Esophagus muscularis mucosa (tissue), 4 donors: ENCODE data around the gene RGPD3. TPM values are rescaled to one million over a fixed set of nuclear protein-coding genes. Genes with fewer than 3 reads are reported as not detected.
A peak's percentile ranks its signal among the peaks of the same experiment; 100 is the strongest.
"Not testable (repeated sequence)": the region's sequence is repeated elsewhere in the genome, so short reads cannot be mapped to it uniquely, and the experiment has no call there.

Experiments used
- DNase-seq: peaks from one replicate; pipeline ENCODE4 v3.0.0-alpha.2; 2017; ENCODE audit errors: extremely low spot score
- H3K27ac ChIP-seq, 4 donors: fragments of 200-600 bp; sonication (generic); replicated peaks in 1 of 4; 1 replicate in 3 of 4; 2 replicates in 1 of 4; pipeline ENCODE4 v1.5.1; 2016 to 2019; ENCODE audit warnings: mild to moderate bottlenecking in 1 of 4
- H3K27me3 ChIP-seq, 4 donors: fragments of 200-600 bp; sonication (generic); one replicate each; pipeline versions ENCODE4 v1.5.1 to v1.6.0; 2016 to 2019
- H3K36me3 ChIP-seq, 4 donors: fragments of 200-600 bp; sonication (generic); one replicate each; pipeline ENCODE4 v1.5.1; 2016 to 2019
- H3K4me1 ChIP-seq, 4 donors: fragments of 200-600 bp; sonication (generic); one replicate each; pipeline ENCODE4 v1.5.1; 2016 to 2019
- H3K4me3 ChIP-seq, 4 donors: fragments of 200-600 bp; sonication (generic); 1 replicate in 2 of 4; 2 replicates in 2 of 4; pipeline ENCODE4 v1.5.1; 2016 to 2019; ENCODE audit warnings: mild to moderate bottlenecking in 4 of 4, moderate library complexity in 1 of 4
- H3K9me3 ChIP-seq, 4 donors: fragments of 200-600 bp; sonication (generic); 1 replicate in 3 of 4; 2 replicates in 1 of 4; pipeline ENCODE4 v1.5.1; 2016 to 2019
- CTCF ChIP-seq, 3 experiments: fragments of 200-600 bp in 2 of 3; fragments of 450-650 bp in 1 of 3; sonication (generic) in 2 of 3; IDR thresholded peaks; one replicate each; pipeline ENCODE4 v1.5.1; 2017 to 2019; ENCODE audit warnings: antibody characterized with exemption in 3 of 3, mild to moderate bottlenecking in 2 of 3, moderate library complexity in 1 of 3
- WGBS: methylation state at CpG from one replicate; pipeline ENCODE4 v1.1.5; 2018; 5-methylcytosine and 5-hydroxymethylcytosine counted together
- intact Hi-C: fragments of 100-400 bp; cut with DNase I; formaldehyde crosslinking; loops from one replicate; pipeline ENCODE4 v1.15.1; 2023
- total RNA-seq, 4 donors: library from RNA; depleted of rRNA; stranded (reverse); fragments of >200 nt; gene quantifications; one replicate each; pipeline versions ENCODE4 v1.1.0 to v1.2.1, GENCODE V29; 2016

RGPD3 gene
- total RNA-seq, 4 donors from 2014 or later: 0.33 to 0.46 (median 0.43) TPM

DNA sequence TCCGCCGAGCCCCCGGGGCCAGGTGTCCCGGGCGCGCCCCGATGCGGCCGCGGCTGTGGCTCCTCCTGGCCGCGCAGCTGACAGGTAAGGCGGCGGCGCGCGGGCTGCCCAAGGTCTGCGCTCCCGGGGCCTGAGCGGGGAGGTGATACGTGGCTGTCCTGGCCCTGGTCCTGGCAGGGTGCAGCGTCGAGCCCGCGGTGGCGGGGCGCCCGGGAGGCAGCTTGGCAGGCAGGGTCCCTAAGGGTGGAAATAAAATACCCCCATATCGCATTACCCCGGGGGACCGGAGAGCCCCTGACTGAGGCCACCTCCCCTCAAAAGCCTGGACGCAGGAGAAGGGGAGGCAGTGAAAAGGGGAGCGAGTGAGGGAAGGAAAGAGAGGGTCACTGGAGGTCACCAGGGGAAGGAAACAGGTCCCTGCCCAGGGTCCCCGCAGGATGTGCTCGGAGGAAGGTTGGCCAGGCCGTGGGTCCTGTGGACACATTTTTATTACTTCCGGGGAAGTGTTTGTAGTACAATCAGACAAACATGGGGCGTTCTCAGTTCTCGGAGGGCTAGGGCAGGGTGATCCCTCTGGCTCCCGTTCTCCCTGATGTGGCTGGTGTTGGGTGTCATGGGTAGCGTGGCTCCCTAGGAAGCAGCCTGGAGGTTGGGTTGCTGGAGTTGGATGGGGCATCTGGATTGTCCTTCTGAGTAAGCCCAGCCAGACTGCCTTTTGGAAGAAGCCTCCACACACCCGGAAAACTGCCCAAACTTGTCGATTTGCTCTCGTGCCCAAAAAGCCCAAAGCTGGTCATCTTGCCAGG, 19.4 kb upstream of the RGPD3 start:
- DNase-seq, intact Hi-C loops, H3K27ac ChIP-seq, H3K36me3 ChIP-seq, H3K9me3 ChIP-seq, H3K4me3 ChIP-seq, H3K4me1 ChIP-seq: not testable (repeated sequence)
- H3K27me3 ChIP-seq: peaks cover 0 to 16% (median 0%) of the 10 kb centered on the region in 4 donors
- 35% methylated on average over 24 of the region's 44 CpGs for WGBS

DNA sequence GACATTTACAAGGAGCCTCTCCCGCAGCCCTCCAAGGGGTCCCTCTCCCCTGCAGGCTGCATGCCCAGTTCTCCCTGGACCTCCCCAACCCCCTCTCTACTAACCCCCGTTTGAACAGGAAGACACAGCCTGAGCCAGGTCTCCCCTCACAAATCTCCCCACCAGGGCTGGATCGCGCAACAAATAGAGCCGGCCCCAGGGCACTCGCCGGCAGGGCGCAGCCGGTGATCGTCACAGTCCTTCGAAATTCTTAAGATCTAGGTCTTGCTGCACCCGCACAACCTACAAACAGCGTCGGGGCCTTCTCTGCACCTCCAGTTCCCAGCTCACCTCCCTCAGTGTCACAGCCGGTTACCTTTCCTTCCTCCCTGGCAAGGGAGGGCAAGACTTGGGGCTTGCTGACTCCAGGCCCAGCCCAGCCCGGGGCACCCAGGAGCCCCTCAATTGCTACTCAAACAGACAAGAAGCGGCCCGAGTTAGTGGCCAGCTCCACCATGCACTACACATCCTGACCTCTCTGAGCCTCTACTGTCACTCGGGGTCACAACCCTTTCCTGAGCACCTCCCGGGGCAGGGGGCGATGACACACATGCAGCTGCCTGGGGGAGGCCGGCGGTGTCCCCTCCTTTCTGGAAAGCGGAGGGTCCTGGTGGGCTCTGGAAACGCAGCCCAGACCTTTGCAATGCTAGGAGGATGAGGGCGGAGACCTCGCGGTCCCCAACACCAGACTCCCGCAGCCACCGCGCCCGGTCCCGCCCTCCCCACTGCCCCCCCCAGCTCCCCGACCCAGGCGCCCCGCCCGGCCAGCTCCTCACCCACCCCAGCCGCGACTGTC, 18.6 kb upstream of the RGPD3 start, which contains the start of gene CD8B2:
CD8B2 (plus strand) TSS at position 814 of the 835 bp plus-strand sequence. CDS start 63 bp downstream, outside the sequence.
- H3K4me1 ChIP-seq, DNase-seq, H3K27ac ChIP-seq, H3K9me3 ChIP-seq, H3K4me3 ChIP-seq, H3K36me3 ChIP-seq, intact Hi-C loops: not testable (repeated sequence)
- H3K27me3 ChIP-seq: peaks cover 0 to 16% (median 0%) of the 10 kb centered on the region in 4 donors
- 10% methylated on average over 2 of the region's 39 CpGs for WGBS

GRCh38 chr2:106479563-106479962, 11.3 kb upstream of the RGPD3 start:
- H3K9me3 ChIP-seq, H3K4me3 ChIP-seq, H3K27ac ChIP-seq, intact Hi-C loops, DNase-seq, H3K36me3 ChIP-seq, H3K4me1 ChIP-seq, H3K27me3 ChIP-seq: not testable (repeated sequence)
- no CpG with 5 or more reads among the region's 1 CpG for WGBS

GRCh38 chr2:106477647-106478046, 9.4 kb upstream of the RGPD3 start:
- WGBS: 99% methylated on average over 4 of the region's 4 CpGs
- H3K4me1 ChIP-seq, H3K27me3 ChIP-seq, H3K4me3 ChIP-seq, H3K27ac ChIP-seq, H3K36me3 ChIP-seq, DNase-seq, intact Hi-C loops, H3K9me3 ChIP-seq: not testable (repeated sequence)

GRCh38 chr2:106470658-106471057, 2.4 kb upstream of the RGPD3 start:
- intact Hi-C loops, DNase-seq, H3K36me3 ChIP-seq, H3K4me1 ChIP-seq, H3K4me3 ChIP-seq, H3K27me3 ChIP-seq, H3K9me3 ChIP-seq, H3K27ac ChIP-seq: not testable (repeated sequence)
- 0% methylated on average over 3 of the region's 4 CpGs for WGBS
- peak in 2 of 3 experiments; percentile 29 to 42 for TF ChIP-seq CTCF (IDR thresholded peaks at IDR 0.05)

- H3K27ac ChIP-seq, H3K9me3 ChIP-seq, DNase-seq, H3K27me3 ChIP-seq, intact Hi-C loops, H3K36me3 ChIP-seq, H3K4me1 ChIP-seq, H3K4me3 ChIP-seq: not testable (repeated sequence)
- WGBS: 93% methylated on average over 37 of the region's 49 CpGs
Measured at GRCh38 chr2:106467516-106467915, 697 bp downstream of the RGPD3 start.

- intact Hi-C loops, H3K4me3 ChIP-seq, H3K36me3 ChIP-seq, DNase-seq, H3K9me3 ChIP-seq, H3K4me1 ChIP-seq, H3K27ac ChIP-seq, H3K27me3 ChIP-seq: not testable (repeated sequence)
- 53% methylated on average over 7 of the region's 10 CpGs for WGBS
- TF ChIP-seq CTCF (IDR thresholded peaks at IDR 0.05): peak in 2 of 3 experiments; percentile 4 to 11
Measured at GRCh38 chr2:106461882-106462281, 6.3 kb downstream of the RGPD3 start.

GRCh38 chr2:106390680-106391079, 77.5 kb downstream of the RGPD3 start:
- intact Hi-C loops: not testable (repeated sequence)

DNA sequence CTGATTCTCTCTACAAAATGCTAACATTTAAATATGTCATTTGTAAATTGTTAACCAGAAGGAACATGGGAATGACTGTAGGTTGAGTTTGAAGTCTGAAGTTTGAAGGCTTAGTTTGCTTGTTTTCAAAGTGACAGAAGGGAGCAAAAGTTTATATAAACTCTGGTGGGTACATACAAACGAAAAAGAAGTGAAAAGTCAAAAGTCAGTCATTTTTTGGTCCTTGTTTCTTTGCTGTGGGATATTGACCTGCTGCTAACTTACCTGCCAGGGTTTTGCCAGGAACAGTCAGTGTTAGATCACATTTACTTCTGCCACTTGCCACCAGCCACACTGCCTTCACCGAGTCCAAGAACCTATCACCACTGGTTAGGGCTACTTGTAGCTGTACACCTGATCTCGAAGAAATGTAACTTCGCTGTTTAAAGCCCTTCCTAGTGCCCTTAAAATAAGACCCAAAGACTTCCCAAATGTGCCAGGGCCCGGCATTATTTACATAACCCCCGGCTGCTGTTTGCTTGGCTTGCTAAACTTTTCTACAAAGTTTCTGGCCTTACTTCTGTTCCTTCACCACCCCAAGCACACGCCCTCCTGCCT, 79.3 kb downstream of the RGPD3 start:
- H3K27me3 ChIP-seq, H3K9me3 ChIP-seq, H3K36me3 ChIP-seq, DNase-seq, H3K4me3 ChIP-seq, H3K27ac ChIP-seq, intact Hi-C loops, H3K4me1 ChIP-seq: not testable (repeated sequence)
- 66% methylated on average over 4 of the region's 7 CpGs for WGBS

More at GRCh38 chr2:106390680-106391079, 77.5 kb downstream of the RGPD3 start:
- H3K4me3 ChIP-seq, H3K36me3 ChIP-seq, H3K9me3 ChIP-seq, H3K27me3 ChIP-seq, H3K27ac ChIP-seq, DNase-seq, H3K4me1 ChIP-seq: not testable (repeated sequence)
- 73% methylated on average over 5 of the region's 5 CpGs for WGBS

DNA sequence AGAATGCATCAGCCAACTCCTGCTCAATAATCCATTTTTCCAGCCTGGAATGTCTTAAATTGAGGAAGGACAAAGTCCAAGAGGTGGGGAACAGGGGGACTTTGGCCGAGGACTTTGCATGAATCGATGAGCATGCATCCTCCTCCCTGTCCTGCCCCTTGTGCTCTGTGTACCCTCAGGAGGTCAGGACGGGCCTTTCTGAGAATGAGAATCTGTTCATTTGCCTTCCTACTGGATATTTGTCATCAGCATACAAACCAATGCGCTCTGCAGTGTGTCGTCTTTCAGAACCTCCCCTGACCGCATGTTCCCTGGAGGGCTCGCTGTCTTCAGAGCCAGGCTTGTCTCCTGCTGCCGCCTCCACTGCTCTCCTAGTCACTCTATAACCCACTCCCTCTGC, 83.7 kb downstream of the RGPD3 start:
- 85% methylated on average over 8 of the region's 8 CpGs for WGBS
- not testable (repeated sequence) for H3K27me3 ChIP-seq

More for the DNA sequence above, 83.7 kb downstream of the RGPD3 start:
- H3K9me3 ChIP-seq, H3K4me3 ChIP-seq, H3K4me1 ChIP-seq, H3K27ac ChIP-seq, intact Hi-C loops, DNase-seq, H3K36me3 ChIP-seq: not testable (repeated sequence)
